ENCODE results near the gene CHMP3.
"Not testable (repeated sequence)": the region's sequence is repeated elsewhere in the genome, so short reads cannot be mapped to it uniquely, and the experiment has no call there.

The CHMP3 gene

DNA sequence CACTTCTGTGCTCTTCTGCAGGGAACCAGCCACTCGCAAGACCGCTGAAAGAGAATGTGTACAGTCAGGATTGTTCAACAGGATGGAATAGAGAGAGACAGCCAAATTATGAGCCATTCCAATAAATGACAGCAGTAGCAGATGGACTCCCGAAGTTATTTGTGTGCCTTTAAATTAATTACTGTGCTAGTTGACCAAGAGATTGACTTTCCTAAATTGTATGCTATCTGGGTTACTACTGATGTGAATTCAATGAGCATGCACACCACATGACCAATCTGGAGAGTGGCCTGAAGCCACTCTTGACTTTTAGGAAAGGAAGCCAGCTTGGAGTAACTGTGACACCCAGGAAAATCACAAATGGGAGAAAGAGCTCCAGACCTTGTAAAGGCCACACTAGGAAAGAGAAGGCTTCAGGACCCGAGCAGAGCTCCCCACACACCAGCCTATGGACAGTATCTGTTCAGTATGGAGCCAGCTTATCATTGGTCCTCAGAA is 52.8 kb downstream of the CHMP3 start:
- no peak for DNase-seq (ENCODE audit: insufficient read length, low spot score)
- TF ChIP-seq POLR2A (IDR thresholded peaks at IDR 0.05; ENCODE audit: low read depth, low read length), result no peak
- FAIRE-seq, result no peak

DNA sequence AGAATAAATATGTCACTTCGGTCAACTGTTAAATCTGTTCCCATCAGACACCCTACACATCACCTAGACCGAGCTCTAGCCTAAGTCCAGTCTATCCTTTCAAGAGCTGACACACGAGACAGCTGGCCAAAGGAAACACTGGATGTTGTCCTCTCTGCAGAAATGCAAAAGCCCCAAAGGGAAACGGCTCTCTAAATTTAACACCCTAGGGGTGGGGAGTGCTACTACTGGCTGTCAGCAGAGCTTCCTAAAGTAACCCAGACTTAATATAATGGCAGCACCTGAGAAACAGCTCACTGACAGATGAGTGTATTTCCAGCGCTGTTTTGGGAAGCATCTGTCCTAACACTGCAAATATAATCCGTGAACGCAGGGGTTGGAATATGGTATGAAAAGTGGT is 55.6 kb downstream of the CHMP3 start:
- FAIRE-seq (no peak), DNase-seq (ENCODE audit: insufficient read length, low spot score) (no peak)
- no peak for TF ChIP-seq POLR2A (IDR thresholded peaks at IDR 0.05; ENCODE audit: low read depth, low read length)

DNA sequence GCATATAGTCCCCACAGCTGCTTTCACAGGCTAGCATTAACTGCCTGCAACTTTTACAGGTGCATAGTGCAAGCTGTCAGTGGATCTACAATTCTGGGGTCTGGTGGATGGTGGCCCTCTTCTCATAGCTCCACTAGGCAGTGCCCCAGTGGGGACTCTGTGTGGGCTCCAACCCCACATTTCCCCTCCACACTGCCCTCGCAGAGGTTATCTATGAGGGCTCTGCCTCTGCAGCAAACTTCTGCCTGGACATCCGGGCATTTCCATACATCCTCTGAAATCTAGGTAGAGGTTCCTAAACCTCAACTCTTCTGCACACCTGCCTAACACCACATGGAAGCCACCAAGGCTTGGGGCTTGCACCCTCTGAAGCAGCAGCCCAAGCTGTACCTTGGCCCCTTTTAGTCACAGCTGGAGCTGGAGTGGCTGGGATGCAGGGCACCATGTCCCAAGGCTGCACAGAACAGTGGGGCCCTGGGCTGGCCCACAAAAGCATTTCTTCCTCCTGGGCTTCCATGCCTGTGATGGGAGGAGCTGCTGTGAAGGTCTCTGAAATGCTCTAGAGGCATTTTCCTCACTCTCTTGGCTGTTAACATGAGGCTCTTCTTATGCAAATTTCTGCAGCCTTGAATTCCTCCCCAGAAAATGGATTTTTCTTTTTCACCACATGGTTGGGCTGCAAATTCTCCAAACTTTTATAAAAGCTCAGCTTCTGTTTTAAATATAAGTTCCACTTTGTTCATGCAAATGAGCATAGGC is 62.7 kb downstream of the CHMP3 start:
- DNase-seq (ENCODE audit: insufficient read length, low spot score), result no peak

DNA sequence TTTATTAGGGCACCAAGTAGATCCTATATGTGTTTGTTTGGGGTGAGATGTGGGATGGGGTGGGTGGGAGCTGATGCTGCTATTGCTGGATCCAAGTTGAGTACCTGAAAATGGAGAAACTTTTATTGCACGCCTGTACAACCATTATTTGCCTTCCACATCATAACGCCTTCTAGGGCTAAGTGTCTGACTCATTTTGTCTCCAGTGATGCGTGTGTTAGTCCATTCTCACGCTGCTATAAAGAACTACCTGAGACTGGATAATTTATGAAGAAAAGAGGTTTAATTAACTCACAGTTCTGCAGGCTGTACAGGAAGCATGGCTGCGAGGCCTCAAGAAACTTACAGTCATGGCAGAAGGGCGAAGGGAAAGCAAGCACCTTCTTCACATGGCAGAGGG is 63.9 kb downstream of the CHMP3 start:
- DNase-seq (ENCODE audit: insufficient read length, low spot score) (no peak), FAIRE-seq (no peak)
- TF ChIP-seq POLR2A (IDR thresholded peaks at IDR 0.05; ENCODE audit: low read depth, low read length), result no peak

More for the DNA sequence above, 62.7 kb downstream of the CHMP3 start:
- no peak for TF ChIP-seq POLR2A (IDR thresholded peaks at IDR 0.05; ENCODE audit: low read depth, low read length)
- FAIRE-seq, result no peak

DNA sequence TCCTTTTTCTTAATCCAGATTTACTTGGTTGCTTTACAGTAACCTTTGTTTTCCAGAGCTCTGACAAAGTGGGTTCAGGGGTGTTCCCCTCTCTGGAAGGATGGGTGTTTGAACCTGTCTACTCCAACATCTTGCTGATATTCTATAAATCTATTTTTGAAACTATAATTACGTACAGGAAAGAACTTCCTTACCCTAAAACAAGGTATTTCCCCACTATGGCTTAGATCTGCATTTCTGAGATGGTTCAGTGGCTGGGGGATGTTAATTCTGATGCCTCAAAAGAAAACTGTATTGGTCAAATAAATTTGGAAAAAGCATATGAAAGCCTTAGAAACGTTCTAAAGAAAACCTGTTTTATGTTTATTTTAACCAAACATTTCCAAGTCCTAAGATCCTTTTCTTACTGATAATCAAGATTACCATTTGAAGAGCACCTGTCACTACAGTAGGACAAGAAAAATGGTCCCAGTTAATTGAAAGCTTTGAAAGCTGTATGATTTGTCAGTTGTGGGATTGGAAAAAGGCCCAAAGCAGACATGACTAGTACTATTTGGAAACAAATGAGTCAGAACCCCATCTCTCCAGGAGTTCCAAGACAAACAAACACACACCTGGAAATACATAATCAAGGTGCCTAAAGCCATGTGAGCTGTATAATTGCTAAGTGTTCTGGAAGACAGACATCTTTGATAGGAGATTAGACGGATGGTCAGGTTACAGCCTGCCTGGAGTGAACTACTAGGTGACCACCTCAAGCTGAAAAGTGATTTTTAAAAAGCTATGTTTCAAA is 64.6 kb downstream of the CHMP3 start:
- FAIRE-seq (no peak), DNase-seq (ENCODE audit: insufficient read length, low spot score) (no peak)
- no peak for TF ChIP-seq POLR2A (IDR thresholded peaks at IDR 0.05; ENCODE audit: low read depth, low read length)

DNA sequence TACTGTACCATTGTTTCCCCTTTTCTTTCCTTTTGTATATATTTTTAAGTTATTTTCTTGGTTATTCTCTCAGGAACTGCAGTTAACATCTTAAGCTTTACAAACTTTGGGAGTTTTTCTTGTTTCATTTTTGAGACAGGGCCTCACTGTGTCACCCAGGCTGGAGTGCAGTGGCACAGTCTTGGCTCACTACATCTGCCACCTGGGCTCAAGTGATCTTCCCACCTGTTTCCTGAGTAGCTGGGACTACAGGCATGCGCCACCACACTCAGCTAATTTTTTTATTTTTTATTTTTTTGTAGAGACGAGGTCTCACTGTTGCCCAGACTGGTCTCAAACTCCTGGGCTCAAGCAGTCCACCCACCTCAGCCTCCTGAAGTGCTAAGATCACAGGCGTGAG is 66.9 kb downstream of the CHMP3 start:
- FAIRE-seq; DNase-seq (ENCODE audit: insufficient read length, low spot score): not testable (repeated sequence)

DNA sequence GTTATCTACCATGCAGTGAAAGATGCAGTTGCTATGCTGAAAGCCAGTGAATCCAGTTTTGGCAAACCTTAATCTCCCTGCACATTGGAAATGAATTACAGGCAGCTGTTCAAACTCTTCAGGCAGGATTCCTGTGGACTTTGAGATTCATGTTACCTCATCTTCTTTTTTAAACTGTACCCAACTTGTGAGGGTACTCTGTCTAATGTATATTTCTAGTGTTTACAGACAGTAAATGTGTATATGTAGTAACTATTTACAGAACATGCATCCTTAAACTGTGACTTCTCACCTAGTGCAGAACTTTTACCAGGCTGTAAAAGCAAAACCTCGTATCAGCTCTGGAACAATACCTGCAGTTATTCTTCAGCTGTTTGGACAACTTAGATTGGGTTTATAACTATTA is 71.2 kb downstream of the CHMP3 start:
- no peak for DNase-seq (ENCODE audit: insufficient read length, low spot score)

DNA sequence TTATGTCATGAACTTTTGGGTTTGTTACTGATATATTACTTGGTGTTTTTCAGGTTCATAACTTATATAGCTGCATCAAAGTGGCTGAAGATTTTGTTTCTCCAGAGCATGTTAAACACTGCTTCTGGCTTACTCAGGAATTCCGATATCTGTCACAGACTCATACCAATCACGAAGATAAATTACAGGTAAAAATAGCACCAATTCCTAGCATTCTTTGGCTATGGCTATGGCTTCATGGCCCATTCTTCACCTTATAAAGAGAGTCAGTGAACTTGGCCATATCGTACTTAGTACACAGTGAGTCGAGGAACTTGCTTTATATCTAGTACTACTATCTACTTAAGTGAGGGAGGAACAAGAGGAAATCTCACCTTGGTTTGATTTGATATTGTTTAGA is 72.2 kb downstream of the CHMP3 start:
- DNase-seq (ENCODE audit: insufficient read length, low spot score) (no peak), FAIRE-seq (peak; percentile 60)
- no peak for TF ChIP-seq POLR2A (IDR thresholded peaks at IDR 0.05; ENCODE audit: low read depth, low read length)

More for the DNA sequence above, 71.2 kb downstream of the CHMP3 start:
- TF ChIP-seq POLR2A (IDR thresholded peaks at IDR 0.05; ENCODE audit: low read depth, low read length), result no peak
- FAIRE-seq, result no peak

DNA sequence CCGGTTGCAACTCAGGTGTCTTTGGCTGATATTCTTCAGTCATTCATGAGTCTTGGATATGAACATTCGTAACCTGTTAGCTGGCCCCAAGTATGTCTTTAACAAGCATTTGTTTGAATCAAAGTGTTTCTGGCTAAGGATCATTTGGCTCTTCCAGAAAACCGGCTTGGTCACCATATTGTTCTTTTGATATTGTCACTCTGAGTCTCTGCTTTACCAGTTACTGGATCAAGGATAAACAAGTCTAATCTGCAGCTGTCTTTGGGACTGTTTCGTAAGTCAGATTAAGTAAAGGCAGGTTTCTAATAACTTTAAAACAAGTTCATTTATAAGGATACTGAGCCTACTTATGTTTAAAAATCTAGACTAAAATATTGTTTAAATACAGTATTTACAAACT is 73.0 kb downstream of the CHMP3 start:
- DNase-seq (ENCODE audit: insufficient read length, low spot score) (no peak), FAIRE-seq (no peak)
- no peak for TF ChIP-seq POLR2A (IDR thresholded peaks at IDR 0.05; ENCODE audit: low read depth, low read length)

DNA sequence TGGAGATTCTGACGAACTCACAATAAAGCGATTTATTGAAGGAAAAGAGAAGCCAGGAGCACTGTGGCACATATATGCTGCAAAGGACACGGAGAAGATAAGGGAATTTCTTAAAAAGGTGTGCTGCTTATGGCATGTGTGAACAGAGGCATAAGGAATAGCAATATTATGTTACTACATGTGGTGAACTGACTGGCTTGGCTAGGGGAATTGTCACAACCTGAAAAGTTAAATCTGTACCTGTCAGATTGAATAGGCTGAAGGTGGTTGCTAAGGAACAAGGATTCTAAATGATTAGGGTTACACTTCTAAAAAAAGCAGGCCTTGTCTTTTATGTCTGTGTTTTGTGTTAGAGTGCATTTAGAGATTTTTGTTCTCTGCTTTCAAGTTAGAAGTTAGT is 73.7 kb downstream of the CHMP3 start:
- TF ChIP-seq POLR2A (IDR thresholded peaks at IDR 0.05; ENCODE audit: low read depth, low read length), result no peak
- DNase-seq (ENCODE audit: insufficient read length, low spot score) (no peak), FAIRE-seq (no peak)

DNA sequence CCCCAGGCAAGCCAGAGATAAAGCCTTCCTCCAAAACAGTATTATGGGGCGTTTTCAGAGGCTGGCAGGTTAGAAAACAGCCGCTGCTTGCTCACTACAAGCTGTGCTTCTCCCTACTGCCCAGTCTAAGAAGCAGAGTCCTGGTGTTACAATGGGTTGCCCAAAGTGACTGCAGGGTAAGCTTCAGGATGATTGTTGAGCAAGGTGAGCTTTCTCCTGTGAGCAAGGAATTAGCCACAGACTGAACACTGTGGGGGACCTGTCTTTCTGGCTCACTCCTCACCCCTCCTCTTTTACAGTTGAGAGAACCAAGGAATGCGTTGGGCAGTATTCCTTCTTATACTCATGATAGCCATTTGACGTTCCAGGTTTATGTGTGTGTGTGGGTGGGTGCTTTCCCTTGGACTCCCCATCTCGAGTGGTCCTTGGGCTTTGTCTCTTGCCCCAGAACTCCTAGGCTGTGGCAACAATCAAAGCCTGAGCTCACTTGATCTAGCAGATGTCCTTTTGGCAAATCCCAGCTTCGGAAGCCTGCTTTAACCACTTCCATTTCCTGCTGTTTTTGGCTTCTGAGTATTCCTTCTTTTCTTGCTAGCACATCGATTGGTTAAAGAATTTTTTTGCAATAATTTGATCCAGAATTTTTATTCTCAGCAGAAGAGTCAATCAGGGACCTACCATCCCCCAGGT is 74.5 kb downstream of the CHMP3 start:
- no peak for TF ChIP-seq POLR2A (IDR thresholded peaks at IDR 0.05; ENCODE audit: low read depth, low read length)
- FAIRE-seq, result no peak
- DNase-seq (ENCODE audit: insufficient read length, low spot score), result no peak

DNA sequence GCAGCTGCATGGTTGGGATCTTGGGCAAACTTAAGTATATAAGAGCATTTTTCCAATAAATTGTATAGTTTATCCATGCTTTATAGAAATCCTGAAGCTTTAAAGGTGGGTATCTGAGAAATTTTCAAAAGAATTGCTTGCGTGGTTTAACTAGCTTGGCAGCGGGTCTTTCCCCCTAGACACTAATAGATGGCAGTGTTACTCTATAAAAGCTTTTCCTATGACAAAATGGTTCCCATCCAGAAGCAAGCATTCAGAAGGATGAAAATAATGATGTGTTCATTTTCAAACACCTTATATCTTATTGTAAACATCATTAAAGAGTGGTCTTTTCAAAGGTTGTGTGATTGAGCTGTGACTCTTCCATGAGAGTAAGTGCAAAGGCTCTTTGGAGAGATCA is 76.2 kb downstream of the CHMP3 start:
- DNase-seq (ENCODE audit: insufficient read length, low spot score) (no peak), FAIRE-seq (no peak)
- TF ChIP-seq POLR2A (IDR thresholded peaks at IDR 0.05; ENCODE audit: low read depth, low read length), result no peak

DNA sequence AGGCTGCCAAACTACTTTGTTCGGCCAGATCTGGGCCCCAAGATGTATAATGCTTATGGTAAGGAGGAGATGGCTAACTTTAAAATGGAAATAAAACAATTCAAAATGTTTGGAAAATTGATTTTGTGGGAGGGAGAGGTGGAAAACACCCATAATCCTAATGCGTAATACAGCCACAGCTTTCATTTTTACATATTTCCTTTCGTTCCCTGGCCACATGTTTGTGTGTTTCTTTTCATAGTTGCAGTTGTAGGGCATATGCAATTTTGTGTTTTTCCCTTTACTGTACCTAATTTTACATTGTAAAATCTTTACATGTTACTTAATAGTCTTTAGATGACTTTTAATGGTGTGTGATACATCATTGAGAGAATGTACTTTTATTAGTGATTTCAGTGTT is 77.4 kb downstream of the CHMP3 start:
- DNase-seq (ENCODE audit: insufficient read length, low spot score) (no peak), FAIRE-seq (no peak)
- no peak for TF ChIP-seq POLR2A (IDR thresholded peaks at IDR 0.05; ENCODE audit: low read depth, low read length)

DNA sequence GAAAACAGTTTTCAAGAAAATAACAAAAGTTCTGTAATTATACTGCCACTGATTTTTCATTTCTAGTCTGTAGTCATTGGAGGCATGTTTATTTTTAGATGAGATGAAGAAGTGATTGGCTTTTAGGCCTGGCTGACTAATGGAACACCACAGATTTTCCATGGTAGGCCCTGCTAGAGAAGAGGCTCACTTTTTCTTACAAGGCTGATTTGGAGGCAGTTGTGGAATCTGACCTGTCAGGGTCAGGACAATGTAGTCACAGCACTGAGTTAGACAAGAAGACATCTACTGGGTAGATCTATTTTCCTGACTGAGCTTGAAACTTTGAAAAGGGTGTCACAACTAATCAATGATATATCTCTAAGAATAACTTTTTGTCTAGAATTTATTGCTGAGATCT is 78.1 kb downstream of the CHMP3 start:
- no peak for DNase-seq (ENCODE audit: insufficient read length, low spot score)
- no peak for TF ChIP-seq POLR2A (IDR thresholded peaks at IDR 0.05; ENCODE audit: low read depth, low read length)
- no peak for FAIRE-seq
